GM19025 (cell line): ENCODE results near the gene EXOSC3.

Experiments
- ATAC-seq: cut with Tn5 transposase; IDR thresholded peaks from one replicate; pipeline ENCODE4 v1.9.1; 2021; ENCODE audit warnings: mild to moderate bottlenecking, low read depth, moderate library complexity; ENCODE audit not compliant: unreplicated experiment

EXOSC3 gene

DNA sequence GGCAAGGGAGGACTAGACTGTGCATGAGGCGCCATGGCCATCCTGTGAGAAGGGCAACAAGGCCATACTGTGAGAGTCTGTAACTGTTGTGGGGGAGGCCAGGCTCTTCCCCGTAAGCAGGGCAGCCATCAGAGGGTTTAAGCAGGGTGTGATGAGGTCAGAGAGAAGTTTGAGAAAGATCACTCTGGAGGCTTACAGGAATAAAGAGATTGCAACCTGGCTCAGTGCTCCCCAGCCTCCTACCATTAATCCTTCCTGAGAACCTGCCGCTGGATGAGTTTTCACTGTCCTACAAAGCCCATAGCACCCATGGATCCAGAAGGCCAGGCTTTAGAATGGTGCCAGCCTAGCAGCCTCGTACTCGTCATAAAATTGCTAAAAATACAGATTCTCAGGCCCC lies 45.6 kb downstream of the EXOSC3 start:
- ATAC-seq = no peak

DNA sequence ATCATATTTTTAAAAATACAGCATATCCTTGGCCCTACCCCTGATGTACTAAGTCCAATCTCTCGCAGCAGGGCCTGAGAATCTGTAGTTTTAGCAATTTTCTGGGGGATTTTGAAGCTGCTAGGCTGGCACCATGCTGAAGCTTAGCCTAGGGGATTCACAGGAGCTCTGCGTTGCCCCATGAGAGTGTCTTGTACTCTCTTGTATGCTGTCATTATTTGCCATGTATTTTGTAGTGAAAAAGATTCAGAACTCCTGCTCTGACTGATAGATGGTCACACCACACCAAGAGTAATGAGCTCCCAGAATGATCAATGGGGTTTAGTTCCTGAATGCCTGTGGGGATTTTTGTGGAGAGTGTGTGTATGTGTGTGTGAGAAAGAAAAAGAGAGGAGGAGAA lies 51.9 kb downstream of the EXOSC3 start:
- ATAC-seq = no peak

GRCh38 chr9:37732086-37732741 lies 52.6 kb downstream of the EXOSC3 start:
- no peak for ATAC-seq

DNA sequence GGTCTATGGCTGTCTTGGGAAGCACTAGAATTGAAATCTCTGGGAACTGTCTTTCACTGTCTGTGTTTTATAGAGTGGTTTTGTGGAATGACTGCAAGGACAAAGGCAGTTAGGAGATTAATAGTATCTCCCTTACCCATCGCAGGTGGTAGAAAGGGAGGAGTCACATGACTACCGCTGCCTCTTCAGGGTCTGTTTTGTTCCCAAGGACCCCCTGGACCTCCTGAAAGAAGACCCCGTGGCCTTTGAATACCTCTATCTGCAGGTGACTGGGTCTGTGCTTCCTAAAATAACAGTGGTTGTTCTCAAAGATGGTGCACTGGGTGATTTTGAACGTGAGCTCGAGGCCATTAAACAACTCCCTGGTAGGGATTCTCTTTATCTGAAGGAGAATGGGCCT lies 54.0 kb downstream of the EXOSC3 start:
- ATAC-seq = no peak

DNA sequence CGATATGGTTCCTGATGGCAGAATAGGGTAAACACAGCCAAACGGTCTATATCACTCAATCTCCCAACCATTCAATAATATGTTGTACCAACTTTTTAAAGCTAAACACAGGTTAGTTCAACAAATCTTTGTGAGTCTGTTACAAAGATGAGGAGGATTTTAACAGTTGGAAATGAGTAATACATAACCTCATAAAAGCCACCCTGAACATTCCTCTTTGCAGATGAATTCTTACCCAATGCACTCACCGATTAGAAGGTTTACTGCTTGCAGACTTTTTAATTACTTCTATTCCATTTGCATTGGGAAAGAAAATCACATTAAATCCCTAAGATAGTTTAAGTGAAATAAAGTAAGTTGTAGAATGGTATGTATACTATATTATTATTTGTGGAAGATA lies 54.6 kb downstream of the EXOSC3 start:
- no peak for ATAC-seq
